UCSD-AML1 (cell line): ENCODE measurements around the gene VAMP4.

Source experiments
- DNase-seq: peaks from one replicate; lab custom pipeline; 2025; ENCODE audit not compliant: unreplicated experiment; lab: John Stamatoyannopoulos, UW

The VAMP4 gene

DNA sequence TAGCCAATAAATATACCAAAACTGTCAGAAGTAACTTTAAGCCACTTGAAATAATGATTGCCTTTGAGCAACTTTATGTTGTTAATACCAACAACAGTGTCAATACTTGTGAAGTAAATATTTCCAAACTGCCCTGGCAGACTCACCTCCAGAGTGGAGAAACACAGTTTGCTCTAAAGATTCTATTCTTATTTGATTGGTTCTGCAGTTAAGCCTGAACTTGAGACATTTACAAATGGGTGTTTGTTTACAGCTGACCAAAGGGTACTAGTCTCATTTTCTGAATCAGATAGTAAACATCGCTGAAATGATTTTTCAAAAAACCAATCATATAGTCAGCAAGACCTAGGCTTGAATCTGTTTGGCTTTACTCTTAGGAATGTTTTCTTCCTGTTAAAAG lies 88.1 kb downstream of the VAMP4 start:
- DNase-seq: no peak

DNA sequence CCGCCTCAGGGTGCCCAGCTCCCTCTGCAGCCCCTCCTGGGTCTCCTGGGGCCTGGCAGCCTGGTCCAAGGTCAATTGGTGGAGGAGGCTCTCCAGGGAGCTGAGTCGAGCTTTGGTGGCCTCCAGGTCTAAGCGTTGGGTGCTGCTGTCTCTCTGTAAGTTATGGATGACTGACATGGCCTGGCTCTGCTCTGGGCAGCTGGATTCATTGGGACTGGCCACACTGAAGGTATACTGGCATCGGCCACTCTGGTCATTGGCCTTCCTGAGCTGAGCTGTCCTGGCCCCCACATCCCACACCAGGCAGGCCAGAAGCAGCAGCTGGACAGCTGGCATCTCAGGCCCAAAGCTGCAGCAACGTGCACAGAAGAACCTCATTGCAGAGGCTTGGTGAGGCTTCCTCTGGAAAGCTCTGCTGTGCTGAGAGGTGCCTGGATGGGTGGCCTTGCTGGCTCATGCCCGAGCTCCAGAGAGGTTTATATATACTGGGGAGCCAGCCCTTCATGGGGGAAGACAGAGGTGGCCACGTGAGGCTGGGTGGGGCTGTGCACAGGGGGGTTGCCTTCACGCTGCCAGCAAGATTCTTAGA lies 89.5 kb downstream of the VAMP4 start, which contains the start of gene MYOC:
Gene MYOC (minus strand): TSS at position 455 of the 589 bp plus-strand sequence. CDS start 77 bp downstream, at position 378.
- no peak for DNase-seq
